HG03103 (cell line): ENCODE measurements around the gene OBSCN.
"Not testable (repeated sequence)": the region's sequence is repeated elsewhere in the genome, so short reads cannot be mapped to it uniquely, and the experiment has no call there.

Source experiments
- ATAC-seq: cut with Tn5 transposase; IDR thresholded peaks from one replicate; pipeline ENCODE4 v1.9.1; 2021; ENCODE audit warnings: low read depth; ENCODE audit not compliant: unreplicated experiment

The OBSCN gene

DNA sequence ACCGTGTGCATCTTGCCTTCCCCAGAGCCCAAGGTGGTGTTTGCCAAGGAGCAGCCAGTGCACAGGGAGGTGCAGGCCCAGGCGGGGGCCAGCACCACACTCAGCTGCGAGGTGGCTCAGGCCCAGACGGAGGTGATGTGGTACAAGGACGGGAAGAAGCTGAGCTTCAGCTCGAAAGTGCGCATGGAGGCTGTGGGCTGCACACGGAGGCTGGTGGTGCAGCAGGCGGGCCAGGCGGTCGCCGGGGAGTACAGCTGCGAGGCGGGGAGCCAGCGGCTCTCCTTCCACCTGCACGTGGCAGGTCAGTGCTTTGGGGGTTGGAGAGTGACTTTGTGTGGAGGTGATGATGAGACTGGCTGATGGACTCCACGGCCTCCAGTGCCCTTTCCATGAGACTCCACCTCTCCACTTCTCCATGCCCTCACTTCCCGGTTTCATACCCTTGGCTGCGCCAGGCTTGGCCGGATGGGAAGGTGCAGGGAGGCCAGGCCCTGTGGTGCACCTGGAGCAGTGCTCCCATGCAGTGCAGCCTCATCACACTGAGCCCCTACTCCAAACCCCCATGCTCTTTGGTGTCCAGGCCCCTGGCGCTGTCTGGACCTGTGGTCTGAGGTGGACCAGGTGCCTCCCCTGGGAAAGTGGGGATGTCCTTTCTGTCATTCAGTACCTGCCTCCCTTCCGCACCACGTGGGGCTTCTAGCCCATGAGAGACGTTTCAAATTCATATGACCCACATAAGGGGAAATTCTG, 49.0 kb downstream of the OBSCN start:
- ATAC-seq: no peak

DNA sequence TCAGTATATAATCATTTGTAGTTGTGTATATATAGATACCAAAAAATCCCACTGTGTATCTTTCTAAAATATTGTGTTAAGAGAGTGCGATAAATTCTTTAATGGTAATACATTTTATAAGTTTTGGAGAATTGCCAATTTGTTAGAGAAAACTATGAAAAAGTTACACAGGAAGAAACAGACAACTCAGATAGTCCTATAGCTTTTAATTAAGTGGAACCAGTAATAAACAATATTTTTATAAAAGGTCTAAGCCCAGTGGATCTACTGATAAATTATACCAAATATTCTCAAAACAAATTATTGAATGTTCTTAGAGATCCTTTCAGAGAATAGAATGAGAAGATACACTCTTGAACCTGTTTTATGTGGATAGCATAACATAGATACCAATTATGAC, 50.6 kb downstream of the OBSCN start:
- no peak for ATAC-seq

DNA sequence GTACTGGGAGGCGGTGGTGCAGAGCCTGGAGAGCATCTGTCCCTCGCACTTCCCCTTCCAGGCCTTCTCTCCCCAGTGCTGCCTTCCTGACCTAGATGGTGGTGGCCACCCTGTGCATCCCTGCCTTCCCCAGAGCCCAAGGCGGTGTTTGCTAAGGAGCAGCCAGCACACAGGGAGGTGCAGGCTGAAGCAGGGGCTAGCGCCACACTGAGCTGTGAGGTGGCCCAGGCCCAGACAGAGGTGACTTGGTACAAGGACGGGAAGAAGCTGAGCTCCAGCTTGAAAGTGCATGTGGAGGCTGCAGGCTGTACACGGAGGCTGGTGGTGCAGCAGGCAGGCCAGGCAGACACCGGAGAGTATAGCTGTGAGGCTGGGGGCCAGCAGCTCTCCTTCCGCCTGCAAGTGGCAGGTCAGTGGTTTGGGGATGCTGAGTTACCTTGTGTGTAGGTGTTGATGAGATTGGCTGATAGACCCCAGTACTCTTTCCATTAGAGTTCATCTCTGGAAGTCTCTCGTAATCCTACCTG, 51.6 kb downstream of the OBSCN start:
- no peak for ATAC-seq

GRCh38 chr1:228259951-228260350, 52.1 kb downstream of the OBSCN start:
- ATAC-seq: no peak

DNA sequence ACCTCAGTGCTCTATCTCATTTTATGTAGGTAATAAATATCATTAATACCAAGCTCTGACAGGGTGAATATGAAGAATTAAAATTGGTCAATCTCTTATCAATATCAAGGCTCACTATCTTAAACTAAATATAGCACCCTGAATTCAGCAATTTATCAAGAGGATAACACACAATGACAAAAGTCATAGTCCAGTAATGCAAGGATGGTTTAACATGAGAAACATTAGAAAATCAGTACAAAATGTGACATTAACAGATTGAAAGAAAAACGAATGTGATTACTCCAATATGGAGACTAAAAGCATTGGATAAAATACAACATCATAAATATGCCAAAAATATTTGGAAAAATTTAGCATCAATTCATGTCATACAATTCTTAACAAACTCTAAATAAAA, 53.9 kb downstream of the OBSCN start:
- no peak for ATAC-seq

GRCh38 chr1:228262475-228262874, 54.6 kb downstream of the OBSCN start:
- ATAC-seq: no peak

DNA sequence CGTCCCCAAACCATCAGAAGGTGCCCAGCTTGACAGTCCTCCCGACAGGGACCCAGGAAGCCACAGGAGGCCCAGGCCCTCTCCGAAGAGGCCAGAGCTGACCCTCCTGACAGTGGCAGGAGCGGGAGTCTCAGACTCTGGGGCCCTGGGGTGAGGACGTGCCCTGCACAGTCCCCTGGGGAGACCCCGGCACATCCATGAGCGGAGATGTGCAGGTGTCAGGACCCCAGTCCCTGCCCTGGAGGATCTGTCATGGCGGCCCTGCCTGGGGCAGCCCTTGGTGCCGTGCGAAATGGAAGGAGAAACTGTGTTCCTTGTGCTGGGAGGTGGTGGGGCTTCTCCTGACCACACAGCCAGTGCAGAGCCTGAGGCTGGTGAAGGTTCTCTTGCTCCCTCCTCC, 55.8 kb downstream of the OBSCN start:
- ATAC-seq: no peak

DNA sequence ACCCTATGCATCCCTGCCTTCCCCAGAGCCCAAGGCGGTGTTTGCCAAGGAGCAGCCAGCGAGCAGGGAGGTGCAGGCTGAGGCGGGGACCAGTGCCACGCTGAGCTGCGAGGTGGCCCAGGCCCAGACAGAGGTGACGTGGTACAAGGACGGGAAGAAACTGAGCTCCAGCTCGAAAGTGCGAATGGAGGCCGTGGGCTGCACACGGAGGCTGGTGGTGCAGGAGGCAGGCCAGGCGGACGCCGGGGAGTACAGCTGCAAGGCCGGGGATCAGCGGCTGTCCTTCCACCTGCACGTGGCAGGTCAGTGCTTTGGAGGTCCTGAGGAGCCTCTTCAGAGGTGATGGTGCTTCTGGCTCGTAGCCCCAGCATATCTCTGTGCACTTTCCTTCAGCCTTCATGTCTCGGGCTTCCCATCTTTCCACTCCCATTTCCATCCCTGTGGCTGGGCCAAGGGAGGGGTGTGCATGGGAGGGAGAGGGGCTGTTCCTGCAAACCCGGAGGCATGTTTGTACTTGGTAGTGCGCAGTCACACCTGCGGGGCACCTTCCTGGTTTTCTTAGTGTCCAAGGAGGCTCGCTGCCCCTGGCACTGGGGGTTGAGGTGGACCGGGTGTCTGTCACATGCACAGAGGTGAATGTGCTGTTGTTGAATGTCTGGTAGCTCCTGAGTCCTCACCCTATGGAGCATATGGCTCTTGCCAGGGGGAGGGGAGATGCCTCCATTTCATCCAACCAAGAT, 56.4 kb downstream of the OBSCN start:
- ATAC-seq: no peak

GRCh38 chr1:228265167-228265566, 57.3 kb downstream of the OBSCN start:
- ATAC-seq: no peak

GRCh38 chr1:228267962-228268880, 60.4 kb downstream of the OBSCN start:
- no peak for ATAC-seq

DNA sequence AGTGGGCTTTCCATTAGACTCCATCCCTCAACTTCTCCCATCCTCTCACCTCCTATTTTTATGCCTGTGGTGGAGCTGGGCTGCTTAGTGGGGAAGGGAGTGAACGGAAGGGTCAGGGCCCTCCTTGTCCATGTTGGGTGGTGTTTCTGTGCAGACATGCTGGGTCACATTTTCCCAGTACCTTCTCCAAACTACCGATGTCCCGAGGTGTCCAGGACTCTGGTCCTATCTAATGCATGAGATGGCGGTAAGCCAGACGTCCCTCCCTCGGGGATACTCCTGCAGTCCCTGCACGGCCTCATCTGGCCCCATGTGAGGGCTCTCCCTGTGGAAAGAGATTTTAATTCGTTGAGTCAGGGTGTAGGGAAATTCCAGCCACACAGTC, 61.0 kb downstream of the OBSCN start:
- no peak for ATAC-seq

GRCh38 chr1:228269431-228269830, 61.6 kb downstream of the OBSCN start:
- not testable (repeated sequence) for ATAC-seq

DNA sequence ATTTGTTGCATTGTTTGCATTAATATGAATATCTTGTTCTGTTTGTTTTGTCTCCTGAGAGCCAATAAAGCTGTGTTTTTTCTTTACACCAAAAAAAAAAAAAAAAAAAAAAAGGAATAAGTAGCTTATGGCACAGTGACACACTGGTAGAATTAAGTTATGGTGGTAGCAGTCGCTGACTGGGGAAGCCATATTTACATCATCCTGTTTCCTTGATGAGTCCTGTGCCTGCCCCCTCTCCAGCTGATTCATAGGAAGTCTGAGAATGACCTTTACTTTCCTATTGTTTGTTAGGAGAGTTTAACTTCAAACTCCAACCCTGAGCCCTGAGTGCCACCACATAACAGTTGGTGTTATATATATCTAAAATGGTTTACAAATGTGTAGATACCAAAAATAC, 62.2 kb downstream of the OBSCN start:
- ATAC-seq: no peak

DNA sequence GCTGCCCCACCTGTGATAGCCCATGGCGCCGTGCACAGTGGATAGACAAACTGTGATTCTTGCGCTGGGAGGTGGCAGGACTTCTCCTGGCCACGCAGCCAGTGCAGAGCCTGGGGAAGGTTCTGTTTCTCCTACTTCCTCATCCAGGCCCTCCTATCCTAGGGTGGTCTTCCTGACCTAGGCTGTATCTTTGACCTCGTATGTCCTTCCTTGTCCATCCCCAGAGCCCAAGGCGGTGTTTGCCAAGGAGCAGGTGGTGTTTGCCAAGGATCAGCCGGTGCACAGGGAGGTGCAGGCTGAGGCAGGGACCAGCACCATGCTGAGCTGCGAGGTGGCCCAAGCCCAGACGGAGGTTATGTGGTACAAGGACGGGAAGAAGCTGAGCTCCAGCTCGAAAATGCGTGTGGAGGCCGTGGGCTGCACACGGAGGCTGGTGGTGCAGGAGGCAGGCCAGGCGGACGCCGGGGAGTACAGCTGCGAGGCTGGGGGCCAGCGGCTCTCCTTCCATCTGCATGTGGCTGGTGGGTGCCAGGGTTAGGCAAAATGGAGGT, 63.9 kb downstream of the OBSCN start:
- no peak for ATAC-seq

DNA sequence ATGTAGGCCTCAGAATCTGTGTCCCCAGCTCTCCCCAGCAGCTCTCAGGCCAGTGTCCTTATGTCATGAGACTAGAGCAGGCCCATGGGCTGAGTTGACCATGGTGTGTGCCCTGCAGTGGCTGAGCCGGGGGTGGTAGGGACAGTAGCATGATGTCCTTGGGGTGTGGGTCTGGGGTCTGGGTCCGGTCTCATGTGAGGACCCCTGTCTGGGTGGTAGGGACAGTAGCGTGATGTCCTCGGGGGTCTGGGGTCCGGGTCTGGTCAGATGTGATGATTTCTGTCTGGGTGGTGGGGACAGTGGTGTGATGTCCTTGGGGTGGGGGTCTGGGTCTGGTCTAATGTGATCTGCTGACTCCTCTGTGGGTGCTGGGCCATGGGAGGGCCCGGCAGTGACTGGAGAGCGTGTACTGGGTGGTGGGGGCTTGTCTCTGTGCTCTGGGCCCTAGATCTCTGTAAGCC, 64.5 kb downstream of the OBSCN start:
- no peak for ATAC-seq

DNA sequence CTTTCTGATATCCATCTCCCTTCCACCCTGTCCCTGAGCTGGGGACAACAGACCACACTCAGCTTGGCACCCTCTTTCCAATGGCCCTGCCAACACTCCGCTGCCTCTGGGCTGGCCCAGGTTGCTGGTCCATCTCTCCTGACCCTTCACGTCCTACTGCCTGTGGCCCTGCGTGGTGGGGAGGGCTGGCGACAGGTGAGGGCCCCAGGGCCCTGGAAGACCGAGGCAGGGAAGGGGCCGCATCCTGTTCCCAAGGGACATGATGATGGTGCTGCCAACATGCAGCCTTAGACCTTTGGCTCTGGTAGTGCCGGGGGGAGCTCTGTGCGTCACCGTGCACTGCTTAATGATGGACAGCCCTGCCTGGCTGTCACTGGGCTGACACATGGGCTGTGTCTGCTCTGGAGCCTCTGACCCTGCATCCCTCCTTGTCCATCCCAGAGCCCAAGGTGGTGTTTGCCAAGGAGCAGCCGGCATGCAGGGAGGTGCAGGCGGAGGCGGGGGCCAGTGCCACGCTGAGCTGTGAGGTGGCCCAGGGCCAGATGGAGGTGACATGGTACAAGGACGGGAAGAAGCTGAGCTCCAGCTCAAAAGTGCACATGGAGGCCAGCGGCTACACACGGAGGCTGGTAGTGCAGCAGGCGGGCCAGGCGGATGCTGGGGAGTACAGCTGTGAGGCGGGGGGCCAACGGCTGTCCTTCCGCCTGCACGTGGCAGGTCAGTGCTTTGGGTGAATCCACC, 65.2 kb downstream of the OBSCN start:
- no peak for ATAC-seq

GRCh38 chr1:228273720-228274451, 66.0 kb downstream of the OBSCN start:
- ATAC-seq: no peak

DNA sequence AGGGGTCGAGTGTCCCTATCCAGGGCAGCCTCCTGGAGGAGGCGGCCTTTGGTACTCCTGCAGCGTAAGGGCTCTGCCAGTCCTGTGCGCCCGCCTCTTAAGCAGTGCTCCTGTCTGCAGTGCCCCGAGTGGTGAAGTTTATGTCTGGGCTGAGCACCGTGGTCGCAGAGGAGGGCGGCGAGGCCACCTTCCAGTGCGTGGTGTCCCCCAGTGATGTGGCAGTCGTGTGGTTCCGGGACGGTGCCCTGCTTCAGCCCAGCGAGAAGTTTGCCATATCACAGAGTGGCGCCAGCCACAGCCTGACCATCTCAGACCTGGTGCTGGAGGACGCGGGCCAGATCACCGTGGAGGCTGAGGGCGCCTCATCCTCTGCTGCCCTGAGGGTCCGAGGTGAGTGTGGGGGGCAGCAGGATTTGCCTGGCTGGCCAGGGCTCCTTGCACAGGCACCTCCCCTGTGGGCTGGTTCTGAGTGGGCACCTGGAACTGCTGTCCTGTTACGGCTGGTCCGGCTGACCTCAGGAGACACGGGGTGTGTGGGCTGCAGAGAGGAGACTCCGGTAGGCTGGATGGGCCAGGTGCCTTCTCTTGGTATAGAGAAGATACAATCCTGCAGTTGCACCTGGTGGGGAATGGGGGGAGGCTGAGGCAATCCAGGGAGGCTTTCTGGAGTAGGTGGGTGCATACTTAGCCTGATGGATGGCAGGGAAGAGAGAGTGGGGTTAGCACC, 66.8 kb downstream of the OBSCN start:
- no peak for ATAC-seq

- no peak for ATAC-seq
Observed at GRCh38 chr1:228275179-228275429, 67.3 kb downstream of the OBSCN start.
